ENCODE data around the gene COIL.

GRCh38 chr17:56925088-56925487, 35.8 kb downstream of the COIL start:
- TF ChIP-seq CTCF (IDR thresholded peaks at IDR 0.05) (no peak), POLR2A (IDR thresholded peaks at IDR 0.05) (no peak)

Data from esophagus squamous epithelium (tissue), 4 donors.